ENCODE results near the gene NPTX2.

GRCh38 chr7:98674461-98674860, 57.4 kb downstream of the NPTX2 start:
- TF ChIP-seq CTCF (conservative IDR thresholded peaks at IDR 0.05 in 1 of 2, IDR thresholded peaks at IDR 0.05 in 1 of 2; ENCODE audit: extremely low read depth in 1 of 2, insufficient read depth in 1 of 2, low read depth in 1 of 2, low read length in 2 of 2) (no peak), EZH2 (IDR thresholded peaks at IDR 0.05; ENCODE audit: borderline replicate concordance, low read length) (no peak)

Data from mammary epithelial cell (primary cell).